Esophagus mucosa (tissue), 1 donor: ENCODE results near the gene LRBA. TPM values are rescaled to one million over a fixed set of nuclear protein-coding genes. Genes with fewer than 3 reads are reported as not detected.
"Not testable (repeated sequence)": the region's sequence is repeated elsewhere in the genome, so short reads cannot be mapped to it uniquely, and the experiment has no call there.

Experiments
- ATAC-seq: fragments of 200-7000 bp; cut with Tn5 transposase; one replicate; pipeline ENCODE4 v1.9.1; 2020
- total RNA-seq: library from RNA; stranded (reverse); gene quantifications from one replicate; pipeline ENCODE4 v1.2.4, GENCODE V29; 2023
- donor health status: DM: yes; HTN: yes; CAD: no.

Gene LRBA
- total RNA-seq, 1 donor from 2014 or later = 41.1 TPM

- ATAC-seq = no peak
Measured at GRCh38 chr4:150582146-150582872, 432.8 kb downstream of the LRBA start, which contains the start of gene MAB21L2. Gene MAB21L2 (plus strand): TSS chr4:150582151. CDS start chr4:150583030, 879 bp downstream.

- ATAC-seq = no peak
Measured at GRCh38 chr4:150581641-150582051, 433.4 kb downstream of the LRBA start.

- ATAC-seq = no peak
Measured at GRCh38 chr4:150581056-150581605, 434.0 kb downstream of the LRBA start.

GRCh38 chr4:150580306-150580705, 434.8 kb downstream of the LRBA start:
- no peak for ATAC-seq

GRCh38 chr4:150579551-150580234, 435.4 kb downstream of the LRBA start:
- no peak for ATAC-seq

- no peak for ATAC-seq
Measured at GRCh38 chr4:150578745-150579501, 436.2 kb downstream of the LRBA start.

- ATAC-seq = no peak
Measured at GRCh38 chr4:150577796-150578195, 437.3 kb downstream of the LRBA start.

GRCh38 chr4:150574678-150575077, 440.4 kb downstream of the LRBA start:
- ATAC-seq = no peak

- no peak for ATAC-seq
Measured at GRCh38 chr4:150573534-150573933, 441.6 kb downstream of the LRBA start.

- no peak for ATAC-seq
Measured at GRCh38 chr4:150572704-150573504, 442.2 kb downstream of the LRBA start.

GRCh38 chr4:150570862-150571261, 444.2 kb downstream of the LRBA start:
- ATAC-seq = no peak

- ATAC-seq = no peak
Measured at GRCh38 chr4:150569998-150570535, 445.0 kb downstream of the LRBA start.

- no peak for ATAC-seq
Measured at GRCh38 chr4:150569384-150569987, 445.6 kb downstream of the LRBA start.

GRCh38 chr4:150567070-150567469, 448.0 kb downstream of the LRBA start:
- no peak for ATAC-seq

- ATAC-seq = not testable (repeated sequence)
Measured at GRCh38 chr4:150564967-150565366, 450.1 kb downstream of the LRBA start.

GRCh38 chr4:150562751-150563150, 452.3 kb downstream of the LRBA start:
- no peak for ATAC-seq

- ATAC-seq = no peak
Measured at GRCh38 chr4:150562250-150562649, 452.8 kb downstream of the LRBA start.

GRCh38 chr4:150561143-150561737, 453.8 kb downstream of the LRBA start:
- no peak for ATAC-seq

GRCh38 chr4:150557811-150558210, 457.3 kb downstream of the LRBA start:
- ATAC-seq = not testable (repeated sequence)

- no peak for ATAC-seq
Measured at GRCh38 chr4:150547154-150547838, 467.8 kb downstream of the LRBA start.
